ENCODE measurements around the gene DDX31. TPM values are rescaled to one million over a fixed set of nuclear protein-coding genes. Genes with fewer than 3 reads are reported as not detected.

Gene DDX31
- total RNA-seq, 1 experiment from 2014 or later, result 14.6 TPM

GRCh38 chr9:132591244-132591643 is 78.5 kb downstream of the DDX31 start:
- intact Hi-C loops (cut with micrococcal nuclease), result no loop called here
- Histone ChIP-seq H3K9me3 (ENCODE audit: low read length) (no peaks in the 10 kb centered on the region), H3K4me2 (ENCODE audit: low read length) (no peak overlapping the region), H3K27me3 (ENCODE audit: low read length) (no peaks in the 10 kb centered on the region), H3K36me3 (ENCODE audit: low read depth, low read length) (peaks cover 4% of the 10 kb centered on the region; the same call in 1 of the 2 replicates), H3K9ac (ENCODE audit: low read length) (no peak overlapping the region), H3K4me1 (ENCODE audit: insufficient read depth, low read length) (no peaks in the 10 kb centered on the region), H3F3A (ENCODE audit: low read length, unreplicated experiment) (no peaks in the 10 kb centered on the region), H2AFZ (ENCODE audit: low read length) (no peak overlapping the region), H4K20me1 (ENCODE audit: low read length) (no peaks in the 10 kb centered on the region), H3K79me2 (ENCODE audit: low read length) (no peaks in the 10 kb centered on the region), H3K9me2 (replicated peaks; ENCODE audit: low read length) (no peaks in the 10 kb centered on the region), H3K27ac (ENCODE audit: low read length) (no peak overlapping the region), H3K4me3 (ENCODE audit: low read length) (no peak overlapping the region)
- no peak for ATAC-seq
- DNase-seq, result no peak
- POLR2A ChIA-PET (ENCODE audit: unreplicated experiment), result no interaction called here
- BruUV-seq (replicated peaks), result no TSS peak
- CTCF ChIA-PET, result no interaction called here
- TF ChIP-seq EZH2 (IDR thresholded peaks at IDR 0.05; ENCODE audit: low read length, unreplicated experiment) (no peak), EZH2phosphoT487 (IDR thresholded peaks at IDR 0.05; ENCODE audit: borderline replicate concordance, low read length) (no peak), CTCF (conservative IDR thresholded peaks at IDR 0.05; ENCODE audit: low read depth, low read length) (no peak)

- ChIA-PET POLR2A (ENCODE audit: unreplicated experiment) (no interaction called here), CTCF (no interaction called here)
- no TSS peak for BruUV-seq (replicated peaks)
- H3K27ac ChIP-seq (ENCODE audit: low read length), result no peak overlapping the region
- no peaks in the 10 kb centered on the region for H3K79me2 ChIP-seq (ENCODE audit: low read length)
- H3K27me3 ChIP-seq (ENCODE audit: low read length), result no peaks in the 10 kb centered on the region
- H2AFZ ChIP-seq (ENCODE audit: low read length), result no peak overlapping the region
- no peaks in the 10 kb centered on the region for H3F3A ChIP-seq (ENCODE audit: low read length, unreplicated experiment)
- H3K9me3 ChIP-seq (ENCODE audit: low read length), result no peaks in the 10 kb centered on the region
- intact Hi-C loops (cut with micrococcal nuclease), result no loop called here
- no peak overlapping the region for H3K4me2 ChIP-seq (ENCODE audit: low read length)
- no peak for TF ChIP-seq EZH2 (IDR thresholded peaks at IDR 0.05; ENCODE audit: low read length, unreplicated experiment)
- no peak for TF ChIP-seq EZH2phosphoT487 (IDR thresholded peaks at IDR 0.05; ENCODE audit: borderline replicate concordance, low read length)
- TF ChIP-seq CTCF (conservative IDR thresholded peaks at IDR 0.05; ENCODE audit: low read depth, low read length), result no peak
- DNase-seq (no peak), ATAC-seq (no peak)
- H3K4me3 ChIP-seq (ENCODE audit: low read length), result no peak overlapping the region
- H3K9me2 ChIP-seq (replicated peaks; ENCODE audit: low read length), result no peaks in the 10 kb centered on the region
- no peaks in the 10 kb centered on the region for H3K4me1 ChIP-seq (ENCODE audit: insufficient read depth, low read length)
- no peak overlapping the region for H3K9ac ChIP-seq (ENCODE audit: low read length)
- H3K36me3 ChIP-seq (ENCODE audit: low read depth, low read length), result no peaks in the 10 kb centered on the region; the same call in 1 of the 2 replicates
- no peaks in the 10 kb centered on the region for H4K20me1 ChIP-seq (ENCODE audit: low read length)
Measured at GRCh38 chr9:132590318-132591182, 79.2 kb downstream of the DDX31 start.

GRCh38 chr9:132590037-132590317 is 79.8 kb downstream of the DDX31 start:
- no peak for DNase-seq
- no peaks in the 10 kb centered on the region for H3F3A ChIP-seq (ENCODE audit: low read length, unreplicated experiment)
- POLR2A ChIA-PET (ENCODE audit: unreplicated experiment), result no interaction called here
- CTCF ChIA-PET, result no interaction called here
- H3K9ac ChIP-seq (ENCODE audit: low read length), result no peak overlapping the region
- H3K27me3 ChIP-seq (ENCODE audit: low read length), result no peaks in the 10 kb centered on the region
- H4K20me1 ChIP-seq (ENCODE audit: low read length), result no peaks in the 10 kb centered on the region
- H3K4me3 ChIP-seq (ENCODE audit: low read length), result no peak overlapping the region
- H2AFZ ChIP-seq (ENCODE audit: low read length), result no peak overlapping the region
- intact Hi-C loops (cut with micrococcal nuclease), result no loop called here
- no peaks in the 10 kb centered on the region for H3K9me2 ChIP-seq (replicated peaks; ENCODE audit: low read length)
- BruUV-seq (replicated peaks), result no TSS peak
- H3K79me2 ChIP-seq (ENCODE audit: low read length), result no peaks in the 10 kb centered on the region
- H3K36me3 ChIP-seq (ENCODE audit: low read depth, low read length), result no peaks in the 10 kb centered on the region; the same call in 1 of the 2 replicates
- no peak overlapping the region for H3K4me2 ChIP-seq (ENCODE audit: low read length)
- H3K27ac ChIP-seq (ENCODE audit: low read length), result no peak overlapping the region
- TF ChIP-seq EZH2phosphoT487 (IDR thresholded peaks at IDR 0.05; ENCODE audit: borderline replicate concordance, low read length) (no peak), CTCF (conservative IDR thresholded peaks at IDR 0.05; ENCODE audit: low read depth, low read length) (no peak), EZH2 (IDR thresholded peaks at IDR 0.05; ENCODE audit: low read length, unreplicated experiment) (no peak)
- no peaks in the 10 kb centered on the region for H3K4me1 ChIP-seq (ENCODE audit: insufficient read depth, low read length)
- no peaks in the 10 kb centered on the region for H3K9me3 ChIP-seq (ENCODE audit: low read length)
- ATAC-seq, result no peak
